GM21825 (cell line): ENCODE results near the gene ID4.

ENCODE experiments used
- ATAC-seq: cut with Tn5 transposase; IDR thresholded peaks from one replicate; pipeline ENCODE4 v1.9.1; 2021; ENCODE audit warnings: mild to moderate bottlenecking, moderate library complexity; ENCODE audit not compliant: unreplicated experiment

Gene ID4

GRCh38 chr6:19855536-19855935 is 18.4 kb downstream of the ID4 start:
- ATAC-seq: no peak

- no peak for ATAC-seq
Measured at GRCh38 chr6:19857139-19857538, 20.0 kb downstream of the ID4 start.

GRCh38 chr6:19857703-19858102 is 20.5 kb downstream of the ID4 start:
- no peak for ATAC-seq

- no peak for ATAC-seq
Measured at GRCh38 chr6:19860235-19860877, 23.2 kb downstream of the ID4 start.

- ATAC-seq: no peak
Measured at GRCh38 chr6:19864285-19864684, 27.1 kb downstream of the ID4 start.

- ATAC-seq: no peak
Measured at GRCh38 chr6:19865178-19865577, 28.0 kb downstream of the ID4 start.

GRCh38 chr6:19866173-19866984 is 29.2 kb downstream of the ID4 start:
- no peak for ATAC-seq

GRCh38 chr6:19866985-19867627 is 29.9 kb downstream of the ID4 start:
- ATAC-seq: no peak

GRCh38 chr6:19869464-19869863 is 32.3 kb downstream of the ID4 start:
- ATAC-seq: no peak

GRCh38 chr6:19870322-19870721 is 33.2 kb downstream of the ID4 start:
- ATAC-seq: no peak

GRCh38 chr6:19873031-19873430 is 35.9 kb downstream of the ID4 start:
- ATAC-seq: no peak

GRCh38 chr6:19876672-19877071 is 39.5 kb downstream of the ID4 start:
- ATAC-seq: no peak

GRCh38 chr6:19879663-19880062 is 42.5 kb downstream of the ID4 start:
- ATAC-seq: no peak

- no peak for ATAC-seq
Measured at GRCh38 chr6:19880066-19880465, 42.9 kb downstream of the ID4 start.

- ATAC-seq: no peak
Measured at GRCh38 chr6:19891451-19891850, 54.3 kb downstream of the ID4 start.
